H1 (cell line): ENCODE results near the gene EIPR1. TPM values are rescaled to one million over a fixed set of nuclear protein-coding genes. Genes with fewer than 3 reads are reported as not detected.

ENCODE experiments used
- CTCF ChIA-PET: fragments of 300-600 bp; sonication (Branson Sonifier 250); formaldehyde crosslinking; loops from one replicate; lab custom pipeline; 2021; ENCODE audit not compliant: partially characterized antibody; lab: Charles Lee
- POLR2A ChIA-PET: fragments of 300-600 bp; sonication (Branson Sonifier 250); formaldehyde crosslinking; loops from one replicate; lab custom pipeline; 2021; ENCODE audit warnings: inconsistent platforms; ENCODE audit not compliant: partially characterized antibody; lab: Charles Lee
- DNase-seq, 2 experiments: peaks; one replicate each; pipeline versions ENCODE4 v3.0.0 to v3.0.0-alpha.2; 2010 to 2022; ENCODE audit warnings: low spot score in 2 of 2, low read depth in 1 of 2, mixed read lengths in 1 of 2
- FAIRE-seq: peaks from 2 replicates; lab custom pipeline; 2011; peaks lifted over from hg19 to GRCh38; lab: Jason Lieb, UNC
- H2AFZ ChIP-seq: 2 replicates; pipeline ENCODE4 v1.8.1; 2012; ENCODE audit warnings: low read length, inconsistent platforms
- H2AK5ac ChIP-seq: 2 replicates; pipeline ENCODE4 v1.6.1; 2013; ENCODE audit warnings: low read depth, low read length
- H2BK120ac ChIP-seq: replicated peaks from 2 replicates; pipeline ENCODE3; 2013; ENCODE audit warnings: low read depth, low read length, inconsistent platforms
- H2BK12ac ChIP-seq: 2 replicates; pipeline ENCODE4 v1.6.1; 2013; ENCODE audit warnings: low read depth, low read length
- H2BK15ac ChIP-seq: 2 replicates; pipeline ENCODE4 v1.6.1; 2013; ENCODE audit warnings: low read length
- H2BK20ac ChIP-seq: 2 replicates; pipeline ENCODE4 v1.6.1; 2013; ENCODE audit warnings: low read length
- H2BK5ac ChIP-seq: 2 replicates; pipeline ENCODE4 v1.6.1; 2013; ENCODE audit warnings: low read depth, low read length
- H3K14ac ChIP-seq: 2 replicates; pipeline ENCODE4 v1.6.1; 2013; ENCODE audit warnings: inconsistent platforms; ENCODE audit not compliant: insufficient read length
- H3K18ac ChIP-seq: 2 replicates; pipeline ENCODE4 v1.6.1; 2013; ENCODE audit warnings: low read length; ENCODE audit errors: extremely low read depth
- H3K23ac ChIP-seq: 2 replicates; pipeline ENCODE4 v1.6.1; 2013; ENCODE audit warnings: inconsistent platforms; ENCODE audit not compliant: insufficient read length
- H3K23me2 ChIP-seq: 2 replicates; pipeline ENCODE4 v1.6.1; 2013; ENCODE audit warnings: low read depth, low read length
- H3K27ac ChIP-seq: 2 replicates; pipeline ENCODE4 v1.6.1; 2011; ENCODE audit warnings: low read depth, low read length, inconsistent platforms
- H3K27me3 ChIP-seq, 4 experiments: replicated peaks in 1 of 4; 1 replicate in 1 of 4; 2 replicates in 3 of 4; pipeline versions ENCODE4 v1.6.1 to v1.8.1; 2011 to 2013; ENCODE audit warnings: low read length in 3 of 4, mild to moderate bottlenecking in 3 of 4, inconsistent platforms in 2 of 4, mixed read lengths in 2 of 4, moderate library complexity in 1 of 4; ENCODE audit not compliant: control insufficient read depth in 3 of 4, insufficient read depth in 3 of 4; ENCODE audit errors: extremely low read depth in 1 of 4
- H3K36me3 ChIP-seq, 4 experiments: 2 replicates each; pipeline versions ENCODE4 v1.6.1 to v1.8.1; 2011 to 2013; ENCODE audit warnings: mild to moderate bottlenecking in 4 of 4, low read length in 3 of 4, moderate library complexity in 2 of 4, control low read depth in 1 of 4, inconsistent platforms in 1 of 4; ENCODE audit not compliant: insufficient read depth in 4 of 4, control insufficient read depth in 2 of 4
- H3K4ac ChIP-seq: replicated peaks from 2 replicates; pipeline ENCODE3; 2013; ENCODE audit warnings: low read length, low read depth, mixed read lengths, inconsistent platforms; ENCODE audit not compliant: insufficient read length
- H3K4me1 ChIP-seq, 4 experiments: replicated peaks in 1 of 4; 1 replicate in 1 of 4; 2 replicates in 3 of 4; pipeline versions ENCODE4 v1.6.1 to v1.8.1; 2011 to 2013; ENCODE audit warnings: low read length in 3 of 4, inconsistent platforms in 2 of 4, mixed read lengths in 1 of 4; ENCODE audit not compliant: insufficient read depth in 4 of 4, control insufficient read depth in 3 of 4
- H3K4me2 ChIP-seq, 2 experiments: 2 replicates each; pipeline versions ENCODE4 v1.6.1 to v1.8.1; 2011 to 2013; ENCODE audit warnings: low read depth in 2 of 2, low read length in 2 of 2, control low read depth in 1 of 2, inconsistent platforms in 1 of 2, mild to moderate bottlenecking in 1 of 2; ENCODE audit not compliant: insufficient read depth in 1 of 2
- H3K4me3 ChIP-seq, 4 experiments: fragments of 200-600, 300-600 bp in 1 of 4; sonication (generic), shearing (Covaris generic), sonication (Bioruptor Twin) in 1 of 4; 2 replicates each; pipeline versions ENCODE4 v1.5.1 to v1.8.1; 2011 to 2016; ENCODE audit warnings: low read length in 4 of 4, low read depth in 3 of 4, control low read depth in 2 of 4, inconsistent platforms in 2 of 4, mild to moderate bottlenecking in 2 of 4, mixed read lengths in 1 of 4, moderate library complexity in 1 of 4; ENCODE audit not compliant: insufficient read depth in 2 of 4; ENCODE audit errors: extremely low read depth in 1 of 4
- H3K56ac ChIP-seq: replicated peaks from 2 replicates; pipeline ENCODE3; 2013; ENCODE audit warnings: low read depth, mild to moderate bottlenecking, mixed read lengths, low read length, inconsistent platforms; ENCODE audit not compliant: insufficient read length
- H3K79me1 ChIP-seq: 2 replicates; pipeline ENCODE4 v1.6.1; 2013; ENCODE audit warnings: low read depth, low read length, control low read depth
- H3K79me2 ChIP-seq, 2 experiments: 2 replicates each; pipeline versions ENCODE4 v1.6.1 to v1.8.1; 2012 to 2013; ENCODE audit warnings: low read length in 2 of 2, mild to moderate bottlenecking in 2 of 2, inconsistent platforms in 1 of 2; ENCODE audit not compliant: insufficient read depth in 2 of 2, control insufficient read depth in 1 of 2
- H3K9ac ChIP-seq, 4 experiments: replicated peaks in 1 of 4; 1 replicate in 1 of 4; 2 replicates in 3 of 4; pipeline versions ENCODE4 v1.6.1 to v1.8.1; 2011 to 2013; ENCODE audit warnings: low read depth in 3 of 4, low read length in 3 of 4, control low read depth in 2 of 4, mild to moderate bottlenecking in 2 of 4, moderate library complexity in 2 of 4, inconsistent platforms in 1 of 4; ENCODE audit errors: extremely low read depth in 1 of 4
- H3K9me3 ChIP-seq, 2 experiments: 2 replicates each; pipeline versions ENCODE4 v1.6.1 to v1.8.1; 2012 to 2013; ENCODE audit warnings: mild to moderate bottlenecking in 2 of 2, moderate library complexity in 2 of 2, control low read depth in 1 of 2, inconsistent platforms in 1 of 2, low read depth in 1 of 2, low read length in 1 of 2, mixed read lengths in 1 of 2; ENCODE audit not compliant: insufficient read depth in 2 of 2
- H4K20me1 ChIP-seq, 2 experiments: replicated peaks in 1 of 2; 2 replicates each; pipeline versions ENCODE3 to v1.8.1; 2011 to 2013; ENCODE audit warnings: inconsistent platforms in 2 of 2, low read length in 2 of 2, mild to moderate bottlenecking in 1 of 2; ENCODE audit not compliant: insufficient read depth in 2 of 2, control insufficient read depth in 1 of 2
- H4K5ac ChIP-seq: 2 replicates; pipeline ENCODE4 v1.6.1; 2013; ENCODE audit warnings: low read length, low read depth, mixed read lengths, inconsistent platforms; ENCODE audit not compliant: insufficient read length
- H4K8ac ChIP-seq: 2 replicates; pipeline ENCODE4 v1.8.0; 2013; ENCODE audit warnings: mild to moderate bottlenecking, moderate library complexity, low read length, inconsistent platforms; ENCODE audit not compliant: insufficient read depth; ENCODE audit errors: extremely low read depth
- H4K91ac ChIP-seq: replicated peaks from 2 replicates; pipeline ENCODE3; 2013; ENCODE audit warnings: low read length, mixed read lengths, inconsistent platforms; ENCODE audit not compliant: insufficient read length
- ATF2 ChIP-seq: IDR thresholded peaks from 2 replicates; pipeline ENCODE4 v1.6.1; 2012; ENCODE audit warnings: low read length, inconsistent platforms
- CREB1 ChIP-seq: IDR thresholded peaks from 2 replicates; pipeline ENCODE4 v1.6.1; 2012; ENCODE audit warnings: inconsistent platforms
- EZH2 ChIP-seq: fragments of 200-600 bp; sonication (generic); IDR thresholded peaks from 2 replicates; pipeline ENCODE4 v1.7.1; 2012; ENCODE audit warnings: low read depth, mild to moderate bottlenecking, moderate library complexity, low read length, inconsistent platforms; ENCODE audit not compliant: severe bottlenecking
- GTF2F1 ChIP-seq: IDR thresholded peaks from 2 replicates; pipeline ENCODE4 v1.6.1; 2012; ENCODE audit warnings: low read depth, low read length, improper control_type of control experiment, borderline replicate concordance
- HDAC2 ChIP-seq, 2 experiments: fragments of 300-600 bp in 1 of 2; sonication (generic) in 1 of 2; IDR thresholded peaks; 2 replicates each; pipeline ENCODE4 v1.6.1; 2011 to 2012; ENCODE audit warnings: low read depth in 2 of 2, low read length in 2 of 2, mild to moderate bottlenecking in 2 of 2, moderate library complexity in 2 of 2, borderline replicate concordance in 1 of 2, inconsistent platforms in 1 of 2
- MAFK ChIP-seq: IDR thresholded peaks from 2 replicates; pipeline ENCODE4 v1.6.1; 2012; ENCODE audit warnings: low read depth, mild to moderate bottlenecking, improper control_type of control experiment, low read length
- RXRA ChIP-seq: IDR thresholded peaks from 2 replicates; pipeline ENCODE4 v1.6.1; 2011; ENCODE audit warnings: low read depth, mild to moderate bottlenecking, low read length, moderate library complexity; ENCODE audit not compliant: insufficient read depth
- SIN3A ChIP-seq, 2 experiments: IDR thresholded peaks in 1 of 2; conservative IDR thresholded peaks in 1 of 2; 2 replicates each; pipeline ENCODE4 v1.6.1; 2011 to 2012; ENCODE audit warnings: low read length in 2 of 2, improper control_type of control experiment in 1 of 2, low read depth in 1 of 2, mild to moderate bottlenecking in 1 of 2
- SUZ12 ChIP-seq: fragments of 200-600 bp; sonication (generic); IDR thresholded peaks from 2 replicates; pipeline ENCODE4 v1.6.1; 2012; ENCODE audit warnings: mild to moderate bottlenecking, inconsistent platforms, low read length, moderate library complexity, mixed read lengths
- TAF1 ChIP-seq: IDR thresholded peaks from 2 replicates; pipeline ENCODE4 v1.6.1; 2011; ENCODE audit warnings: mild to moderate bottlenecking, low read depth, low read length
- YY1 ChIP-seq: IDR thresholded peaks from 2 replicates; pipeline ENCODE4 v1.6.1; 2011; ENCODE audit warnings: low read depth, mild to moderate bottlenecking, low read length
- WGBS, 2 experiments: shearing (Covaris generic) in 1 of 2; methylation state at CpG; one replicate each; pipeline versions ENCODE4 v1.1.6 to v1.1.7; 2013 to 2015; ENCODE audit warnings: low lambda C conversion rate in 2 of 2, mixed read lengths in 2 of 2, inconsistent platforms in 1 of 2, low coverage in 1 of 2, missing lambda C conversion rate in 1 of 2; ENCODE audit not compliant: insufficient replicate concordance in 2 of 2, insufficient coverage in 1 of 2, insufficient read length in 1 of 2; ENCODE audit errors: extremely low coverage in 1 of 2, missing lambda C conversion rate in 1 of 2; 5-methylcytosine and 5-hydroxymethylcytosine counted together
- polyA plus RNA-seq, 7 experiments: library from polyadenylated mRNA; depleted of rRNA in 3 of 7; stranded (reverse) in 5 of 7; unstranded in 2 of 7; fragments of >200 nt in 5 of 7; fragments of 200-250 nt in 2 of 7; gene quantifications; 1 replicate in 5 of 7; 2 replicates in 1 of 7; 4 replicates in 1 of 7; pipeline versions ENCODE4 v1.2.1 to v1.2.3, GENCODE V29; 2011 to 2013; ENCODE audit warnings: missing spikeins in 2 of 7, mixed read lengths in 2 of 7
- total RNA-seq: library from RNA; stranded (reverse); fragmentation: NEBNext Ultra II Directional; extraction: Animal tissue kit (Norgen Biotek cat#: 25700); gene quantifications from 2 replicates; pipeline ENCODE4 v1.2.1, GENCODE V29; 2021

EIPR1 gene
- total and polyA plus RNA-seq, 2 of the 8 experiments (the other 6 are each of a cell fraction or from before 2014, with no cell fraction given) = 26.3 to 56.4 TPM

- ChIA-PET POLR2A (interaction anchor here (0.7 kb wide), 1 partner anchor 77 kb away, joined by 3 read pairs; no protein-coding TSS in a partner anchor), CTCF (interaction anchor here (1.2 to 1.8 kb wide), 4 partner anchors 9 to 115 kb away, joined by 4 to 6 read pairs (median 4); no protein-coding TSS in a partner anchor)
- no peak overlapping the region for H3K23ac ChIP-seq
- no peak overlapping the region for H3K4me2 ChIP-seq
- no peak overlapping the region for H4K5ac ChIP-seq
- FAIRE-seq (no peak), DNase-seq (no peak)
- no peak overlapping the region for H2AK5ac ChIP-seq
- H4K20me1 ChIP-seq = peaks cover 0 to 3% of the 10 kb centered on the region in 2 experiments
- H2AFZ ChIP-seq = no peak overlapping the region
- H3K27me3 ChIP-seq = no peaks in the 10 kb centered on the region
- no peak overlapping the region for H3K4ac ChIP-seq
- peak overlapping the region; percentile 57; the same call in 1 of the 2 replicates for H4K8ac ChIP-seq
- H2BK120ac ChIP-seq = no peak overlapping the region
- H3K79me2 ChIP-seq = no peaks in the 10 kb centered on the region
- no peaks in the 10 kb centered on the region for H3K9me3 ChIP-seq
- H3K56ac ChIP-seq = no peak overlapping the region
- no peak overlapping the region for H2BK15ac ChIP-seq
- H3K9ac ChIP-seq = no peak overlapping the region
- WGBS, 2 experiments = 97% methylated on average over 21 of the region's 21 CpGs; no CpG with 5 or more reads in 1 of the 2 experiments
- H3K4me1 ChIP-seq = no peaks in the 10 kb centered on the region
- H3K23me2 ChIP-seq = no peaks in the 10 kb centered on the region
- no peak overlapping the region for H2BK5ac ChIP-seq
- no peak overlapping the region for H3K27ac ChIP-seq
- no peak overlapping the region for H4K91ac ChIP-seq
- H2BK20ac ChIP-seq = no peak overlapping the region
- peaks cover 2 to 10% (median 3%) of the 10 kb centered on the region in 4 experiments; a peak in 5 of 8 replicates for H3K36me3 ChIP-seq
- no peaks in the 10 kb centered on the region; the same call in none of the 2 replicates for H3K79me1 ChIP-seq
- H3K18ac ChIP-seq = no peak overlapping the region
- no peak overlapping the region for H2BK12ac ChIP-seq
- no peak overlapping the region for H3K4me3 ChIP-seq
- no peak overlapping the region for H3K14ac ChIP-seq
- no peak for TF ChIP-seq CREB1
- TF ChIP-seq GTF2F1 = no peak
- no peak for TF ChIP-seq RXRA
- TF ChIP-seq ATF2 = no peak
- TF ChIP-seq EZH2 = no peak
- TF ChIP-seq YY1 = no peak
- no peak for TF ChIP-seq SIN3A (conservative IDR thresholded peaks at IDR 0.05 in 1 of 2, IDR thresholded peaks at IDR 0.05 in 1 of 2; ENCODE audit: low read depth in 1 of 2, low read length in 2 of 2)
- no peak for TF ChIP-seq HDAC2 (IDR thresholded peaks at IDR 0.05; ENCODE audit: borderline replicate concordance in 1 of 2, low read depth in 2 of 2, low read length in 2 of 2)
- no peak for TF ChIP-seq SUZ12
- TF ChIP-seq MAFK = no peak
- no peak for TF ChIP-seq TAF1
Observed at GRCh38 chr2:3188405-3188946, 189.1 kb downstream of the EIPR1 start.
